Mesenchymal stem cell (in vitro differentiated cells and primary cell): ENCODE measurements around the gene PSMA7.

Source experiments
- DNase-seq: peaks from one replicate; pipeline ENCODE4 v3.0.0-alpha.2; 2013
- H2AFZ ChIP-seq: one replicate; pipeline ENCODE4 v1.6.1; 2013; ENCODE audit warnings: low read depth, mild to moderate bottlenecking, control low read depth, inconsistent platforms, low read length, moderate library complexity
- H2AK5ac ChIP-seq: 2 replicates; pipeline ENCODE4 v1.6.1; 2013; ENCODE audit warnings: low read length, moderate library complexity, mild to moderate bottlenecking, inconsistent platforms; ENCODE audit not compliant: severe bottlenecking
- H2BK120ac ChIP-seq: one replicate; pipeline ENCODE4 v1.6.1; 2013; ENCODE audit warnings: low read depth, mild to moderate bottlenecking, inconsistent platforms, low read length, moderate library complexity
- H2BK12ac ChIP-seq, 2 experiments: one replicate each; pipeline ENCODE4 v1.6.1; 2013; ENCODE audit warnings: inconsistent platforms in 2 of 2, low read length in 2 of 2, mild to moderate bottlenecking in 2 of 2, moderate library complexity in 2 of 2, control low read depth in 1 of 2
- H2BK15ac ChIP-seq: one replicate; pipeline ENCODE4 v1.6.1; 2013; ENCODE audit warnings: mild to moderate bottlenecking, low read depth, inconsistent platforms; ENCODE audit not compliant: poor library complexity, severe bottlenecking
- H2BK5ac ChIP-seq: 2 replicates; pipeline ENCODE4 v1.6.1; 2013; ENCODE audit warnings: low read depth, mild to moderate bottlenecking, low read length, control low read depth, inconsistent platforms; ENCODE audit not compliant: poor library complexity, severe bottlenecking
- H3K14ac ChIP-seq, 2 experiments: one replicate each; pipeline ENCODE4 v1.6.1; 2013; ENCODE audit warnings: inconsistent platforms in 2 of 2, low read length in 2 of 2, control low read depth in 1 of 2, mild to moderate bottlenecking in 1 of 2, moderate library complexity in 1 of 2
- H3K18ac ChIP-seq, 2 experiments: one replicate each; pipeline ENCODE4 v1.6.1; 2013; ENCODE audit warnings: inconsistent platforms in 2 of 2, low read length in 2 of 2, control low read depth in 1 of 2, low read depth in 1 of 2, mild to moderate bottlenecking in 1 of 2
- H3K23ac ChIP-seq, 2 experiments: one replicate each; pipeline ENCODE4 v1.6.1; 2013; ENCODE audit warnings: inconsistent platforms in 2 of 2, low read length in 2 of 2, mild to moderate bottlenecking in 2 of 2, moderate library complexity in 2 of 2, control low read depth in 1 of 2
- H3K27ac ChIP-seq: 2 replicates; pipeline ENCODE4 v1.5.1; 2013; ENCODE audit warnings: mild to moderate bottlenecking, moderate library complexity, low read length, control low read depth, inconsistent platforms; ENCODE audit not compliant: poor library complexity, severe bottlenecking
- H3K27me3 ChIP-seq, 2 experiments: 2 replicates each; pipeline versions ENCODE4 v1.6.1 to v1.7.0; 2013; ENCODE audit warnings: low read length in 2 of 2, mild to moderate bottlenecking in 2 of 2, moderate library complexity in 2 of 2, control low read depth in 1 of 2, inconsistent platforms in 1 of 2; ENCODE audit not compliant: control insufficient read depth in 1 of 2, insufficient read depth in 1 of 2
- H3K36me3 ChIP-seq, 2 experiments: 2 replicates each; pipeline versions ENCODE4 v1.6.1 to v1.7.0; 2013; ENCODE audit warnings: low read length in 2 of 2, control low read depth in 1 of 2, inconsistent platforms in 1 of 2, low read depth in 1 of 2, mild to moderate bottlenecking in 1 of 2; ENCODE audit not compliant: insufficient read depth in 2 of 2, control insufficient read depth in 1 of 2
- H3K4ac ChIP-seq, 2 experiments: one replicate each; pipeline ENCODE4 v1.6.1; 2013; ENCODE audit warnings: inconsistent platforms in 2 of 2, low read length in 2 of 2, mild to moderate bottlenecking in 2 of 2, moderate library complexity in 2 of 2, control low read depth in 1 of 2, low read depth in 1 of 2
- H3K4me1 ChIP-seq: 2 replicates; pipeline ENCODE4 v1.6.1; 2013; ENCODE audit warnings: low read depth, low read length, control low read depth; ENCODE audit not compliant: control insufficient read depth, insufficient read depth
- H3K4me2 ChIP-seq: 2 replicates; pipeline ENCODE4 v1.6.1; 2013; ENCODE audit warnings: low read length, mild to moderate bottlenecking, inconsistent platforms; ENCODE audit not compliant: poor library complexity, severe bottlenecking
- H3K4me3 ChIP-seq, 2 experiments: 2 replicates each; pipeline versions ENCODE4 v1.5.1 to v1.7.0; 2013; ENCODE audit warnings: low read length in 2 of 2, mild to moderate bottlenecking in 2 of 2, control low read depth in 1 of 2, low read depth in 1 of 2; ENCODE audit not compliant: insufficient read depth in 1 of 2
- H3K79me1 ChIP-seq: replicated peaks from 2 replicates; pipeline ENCODE4 v1.6.1; 2013; ENCODE audit warnings: mild to moderate bottlenecking, control low read depth, low read length, inconsistent platforms; ENCODE audit not compliant: poor library complexity, severe bottlenecking
- H3K9ac ChIP-seq: 2 replicates; pipeline ENCODE4 v1.7.0; 2013; ENCODE audit warnings: mild to moderate bottlenecking, low read length, moderate library complexity
- H3K9me3 ChIP-seq: 2 replicates; pipeline ENCODE4 v1.7.0; 2013; ENCODE audit warnings: mild to moderate bottlenecking, low read length; ENCODE audit not compliant: control insufficient read depth
- H4K8ac ChIP-seq: one replicate; pipeline ENCODE4 v1.6.1; 2013; ENCODE audit warnings: inconsistent platforms, mild to moderate bottlenecking, low read length, moderate library complexity
- H4K91ac ChIP-seq: one replicate; pipeline ENCODE4 v1.6.1; 2013; ENCODE audit warnings: mild to moderate bottlenecking, low read length, inconsistent platforms
- WGBS: methylation state at CpG from one replicate; pipeline ENCODE4 v1.1.7; 2013; ENCODE audit warnings: mixed read lengths; 5-methylcytosine and 5-hydroxymethylcytosine counted together

PSMA7 gene

DNA sequence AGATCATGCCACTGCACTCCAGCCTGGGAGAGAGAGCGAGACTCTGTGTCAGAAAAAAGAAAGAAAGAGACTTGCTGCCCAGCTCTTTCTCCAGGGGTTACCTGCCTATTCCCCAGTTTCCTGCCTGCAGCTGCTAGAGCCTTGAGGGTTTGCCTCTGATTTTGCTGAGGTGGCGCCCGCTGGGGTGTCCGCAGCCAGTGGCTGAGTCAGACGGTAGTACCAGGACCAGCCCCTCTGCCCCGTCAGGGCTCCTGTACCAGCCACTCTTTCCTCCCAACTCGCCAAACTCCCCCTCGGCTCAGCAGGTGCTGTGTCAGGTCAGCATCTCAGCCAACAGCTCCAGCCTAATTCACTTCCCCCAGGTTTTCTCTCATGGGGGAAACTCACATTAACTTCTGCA is 28.3 kb downstream of the PSMA7 start:
- DNase-seq, result no peak
- WGBS, result 54% methylated on average over 8 of the region's 8 CpGs
- Histone ChIP-seq H3K23ac (no peak overlapping the region), H3K9ac (no peak overlapping the region), H3K18ac (no peak overlapping the region), H3K27me3 (peaks cover 33 to 35% of the 10 kb centered on the region in 2 experiments), H2AFZ (no peak overlapping the region), H2BK120ac (no peak overlapping the region), H3K14ac (no peak overlapping the region), H2AK5ac (no peak overlapping the region), H2BK5ac (no peak overlapping the region), H2BK12ac (no peak overlapping the region), H3K27ac (no peak overlapping the region), H3K4me1 (no peaks in the 10 kb centered on the region), H4K91ac (no peak overlapping the region), H4K8ac (no peak overlapping the region), H3K9me3 (peaks cover 22% of the 10 kb centered on the region), H3K4me3 (no peak overlapping the region), H3K4ac (no peak overlapping the region), H3K79me1 (no peaks in the 10 kb centered on the region), H3K36me3 (no peaks in the 10 kb centered on the region), H2BK15ac (no peak overlapping the region), H3K4me2 (no peak overlapping the region)

GRCh38 chr20:62112368-62112767 is 30.8 kb downstream of the PSMA7 start:
- no peak overlapping the region for H2BK120ac ChIP-seq
- no peaks in the 10 kb centered on the region for H3K4me1 ChIP-seq
- no peak overlapping the region for H3K4ac ChIP-seq
- H3K9ac ChIP-seq, result no peak overlapping the region
- no peak overlapping the region for H3K18ac ChIP-seq
- no peaks in the 10 kb centered on the region for H3K79me1 ChIP-seq
- no peak overlapping the region for H3K23ac ChIP-seq
- H3K27ac ChIP-seq, result no peak overlapping the region
- H3K4me2 ChIP-seq, result no peak overlapping the region
- whole genome bisulfite sequencing, result 79% methylated on average over 6 of the region's 6 CpGs
- no peak overlapping the region for H4K91ac ChIP-seq
- H2BK15ac ChIP-seq, result no peak overlapping the region
- no peak overlapping the region for H4K8ac ChIP-seq
- no peaks in the 10 kb centered on the region for H3K36me3 ChIP-seq
- H2AFZ ChIP-seq, result no peak overlapping the region
- H2BK12ac ChIP-seq, result no peak overlapping the region
- H2AK5ac ChIP-seq, result no peak overlapping the region
- H3K9me3 ChIP-seq, result peaks cover 34% of the 10 kb centered on the region
- H3K27me3 ChIP-seq, result peaks cover 9 to 12% of the 10 kb centered on the region in 2 experiments
- no peak for DNase-seq
- no peak overlapping the region for H3K14ac ChIP-seq
- H2BK5ac ChIP-seq, result no peak overlapping the region
- H3K4me3 ChIP-seq, result no peak overlapping the region

GRCh38 chr20:62111148-62111547 is 32.0 kb downstream of the PSMA7 start:
- Histone ChIP-seq H3K4me3 (no peak overlapping the region), H2AK5ac (no peak overlapping the region), H4K8ac (no peak overlapping the region), H3K27ac (no peak overlapping the region), H3K36me3 (no peaks in the 10 kb centered on the region), H3K79me1 (no peaks in the 10 kb centered on the region), H4K91ac (no peak overlapping the region), H3K4ac (no peak overlapping the region), H3K4me2 (no peak overlapping the region), H2BK120ac (no peak overlapping the region), H2AFZ (no peak overlapping the region), H3K27me3 (peaks cover 0 to 3% of the 10 kb centered on the region in 2 experiments), H3K9me3 (peaks cover 37% of the 10 kb centered on the region), H3K4me1 (no peaks in the 10 kb centered on the region), H2BK5ac (no peak overlapping the region), H2BK12ac (no peak overlapping the region), H3K9ac (no peak overlapping the region), H3K18ac (no peak overlapping the region), H3K23ac (no peak overlapping the region), H2BK15ac (no peak overlapping the region), H3K14ac (no peak overlapping the region)
- WGBS, result 94% methylated on average over 6 of the region's 6 CpGs
- no peak for DNase-seq

DNA sequence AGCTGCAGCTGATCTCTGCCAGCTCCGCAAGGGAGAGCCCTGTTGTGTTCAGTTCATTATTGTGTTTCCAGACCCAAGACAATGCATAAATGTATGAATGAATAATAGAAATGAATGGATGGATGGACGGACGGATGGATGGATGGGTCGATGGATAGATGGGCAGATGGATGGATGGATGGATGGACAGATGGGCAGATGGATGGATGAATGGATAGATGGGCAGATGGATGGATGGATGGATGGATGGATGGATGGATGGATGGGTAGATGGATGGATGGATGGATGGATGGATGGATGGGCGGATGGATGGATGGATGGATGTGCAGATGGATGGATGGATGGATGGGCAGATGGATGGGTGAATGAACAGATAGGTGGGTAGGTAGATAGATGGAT is 37.6 kb downstream of the PSMA7 start:
- H3K4ac ChIP-seq, result no peak overlapping the region
- no peak overlapping the region for H3K4me3 ChIP-seq
- no peak overlapping the region for H3K23ac ChIP-seq
- H2AK5ac ChIP-seq, result no peak overlapping the region
- no peak overlapping the region for H2BK120ac ChIP-seq
- H3K14ac ChIP-seq, result no peak overlapping the region
- no peaks in the 10 kb centered on the region for H3K27me3 ChIP-seq
- no peaks in the 10 kb centered on the region for H3K79me1 ChIP-seq
- H3K9me3 ChIP-seq, result peaks cover 44% of the 10 kb centered on the region
- H3K9ac ChIP-seq, result no peak overlapping the region
- H3K27ac ChIP-seq, result no peak overlapping the region
- H2BK15ac ChIP-seq, result no peak overlapping the region
- no peak overlapping the region for H2AFZ ChIP-seq
- no peaks in the 10 kb centered on the region for H3K4me1 ChIP-seq
- no peak overlapping the region for H4K91ac ChIP-seq
- H3K18ac ChIP-seq, result no peak overlapping the region
- no peak for DNase-seq
- no peaks in the 10 kb centered on the region for H3K36me3 ChIP-seq
- H2BK5ac ChIP-seq, result no peak overlapping the region
- no peak overlapping the region for H4K8ac ChIP-seq
- no peak overlapping the region for H3K4me2 ChIP-seq
- H2BK12ac ChIP-seq, result no peak overlapping the region
- 85% methylated on average over 5 of the region's 5 CpGs for WGBS
